LHCN-M2 (cell line): ENCODE results near the gene VPS26B. TPM values are rescaled to one million over a fixed set of nuclear protein-coding genes. Genes with fewer than 3 reads are reported as not detected.

Source experiments
- DNase-seq: peaks from one replicate; pipeline ENCODE4 v3.0.0-alpha.2; 2012; ENCODE audit warnings: low read depth
- total RNA-seq: library from RNA; depleted of rRNA; stranded (reverse); fragments of >200 nt; gene quantifications from 2 replicates; pipeline ENCODE4 v1.2.3, GENCODE V29; 2014

VPS26B gene
- total RNA-seq, 1 experiment from 2014 or later: 39.6 TPM

- DNase-seq: no peak
Observed at GRCh38 chr11:134257101-134257500, 32.6 kb downstream of the VPS26B start.

- DNase-seq: no peak
Observed at GRCh38 chr11:134258577-134258976, 34.1 kb downstream of the VPS26B start.

- DNase-seq: no peak
Observed at GRCh38 chr11:134260503-134260902, 36.0 kb downstream of the VPS26B start.

GRCh38 chr11:134260983-134261382 is 36.5 kb downstream of the VPS26B start:
- DNase-seq: no peak

GRCh38 chr11:134261626-134262488 is 37.4 kb downstream of the VPS26B start:
- DNase-seq: peak; percentile 91

GRCh38 chr11:134264966-134265764 is 40.7 kb downstream of the VPS26B start:
- no peak for DNase-seq

- DNase-seq: no peak
Observed at GRCh38 chr11:134266440-134266839, 42.0 kb downstream of the VPS26B start.

GRCh38 chr11:134266841-134267251 is 42.4 kb downstream of the VPS26B start:
- DNase-seq: peak; percentile 85

GRCh38 chr11:134267461-134267860 is 43.0 kb downstream of the VPS26B start:
- no peak for DNase-seq

GRCh38 chr11:134267966-134268365 is 43.5 kb downstream of the VPS26B start:
- DNase-seq: no peak

GRCh38 chr11:134270250-134270714 is 45.8 kb downstream of the VPS26B start:
- DNase-seq: peak; percentile 33

- DNase-seq: no peak
Observed at GRCh38 chr11:134271978-134272377, 47.5 kb downstream of the VPS26B start.

- DNase-seq: peak; percentile 29
Observed at GRCh38 chr11:134272381-134273316, 48.2 kb downstream of the VPS26B start.

GRCh38 chr11:134273317-134273712 is 48.8 kb downstream of the VPS26B start:
- no peak for DNase-seq

GRCh38 chr11:134275188-134275533 is 50.7 kb downstream of the VPS26B start:
- DNase-seq: no peak

GRCh38 chr11:134275534-134276395 is 51.3 kb downstream of the VPS26B start, which contains the start of gene GLB1L3:
Gene GLB1L3 (plus strand): TSS chr11:134276379. CDS start chr11:134276741, 362 bp downstream.
- peak; percentile 12 for DNase-seq

GRCh38 chr11:134276396-134277182 is 52.1 kb downstream of the VPS26B start:
- no peak for DNase-seq

- DNase-seq: no peak
Observed at GRCh38 chr11:134277183-134278001, 52.9 kb downstream of the VPS26B start.

- no peak for DNase-seq
Observed at GRCh38 chr11:134278356-134278755, 53.9 kb downstream of the VPS26B start.
